Measurements from ENCODE around the gene METRNL.

Gene METRNL

DNA sequence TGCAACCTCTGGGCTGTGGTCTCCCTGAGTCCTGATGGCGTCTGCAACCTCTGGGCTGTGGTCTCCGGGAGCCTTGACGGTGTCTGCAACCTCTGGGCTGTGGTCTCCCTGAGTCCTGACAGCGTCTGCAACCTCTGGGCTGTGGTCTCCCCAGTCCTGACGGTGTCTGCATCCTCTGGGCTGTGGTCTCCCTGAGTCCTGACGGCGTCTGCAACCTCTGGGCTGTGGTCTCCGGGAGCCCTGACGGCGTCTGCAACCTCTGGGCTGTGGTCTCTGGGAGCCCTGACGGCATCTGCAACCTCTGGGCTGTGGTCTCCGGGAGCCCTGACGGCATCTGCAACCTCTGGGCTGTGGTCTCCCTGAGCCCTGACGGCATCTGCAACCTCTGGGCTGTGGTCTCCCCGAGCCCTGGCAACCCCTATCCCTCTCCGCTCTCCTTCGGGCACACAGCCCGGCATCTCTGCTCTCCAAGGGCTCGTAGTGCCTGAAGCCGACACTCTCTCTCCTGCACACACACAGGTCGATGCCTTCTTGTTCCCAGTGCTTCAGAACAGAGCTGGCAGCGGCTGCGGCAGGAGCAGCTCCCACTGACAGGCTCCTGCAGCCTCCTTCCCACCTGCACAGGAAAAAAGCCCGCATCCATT is 45.6 kb downstream of the METRNL start:
- no peak for DNase-seq
- Histone ChIP-seq H4K20me1 (ENCODE audit: insufficient read depth, low read length) (no peaks in the 10 kb centered on the region), H3F3A (ENCODE audit: insufficient read depth, low read length) (0 out of 2 replicates have a peak, but pooled peaks cover 5% of the 10 kb centered on the region), H3K4me2 (ENCODE audit: low read depth, low read length) (peak overlapping the region; percentile 34; the same call in 1 of the 2 replicates), H3K9me2 (replicated peaks; ENCODE audit: insufficient read depth, low read length) (no peaks in the 10 kb centered on the region), H2AFZ (ENCODE audit: low read length) (no peak overlapping the region), H3K27me3 (replicated peaks; ENCODE audit: insufficient read depth, low read length) (peaks cover 81% of the 10 kb centered on the region), H3K79me2 (ENCODE audit: low read length) (no peaks in the 10 kb centered on the region), H3K27ac (ENCODE audit: low read length) (no peak overlapping the region), H3K9ac (ENCODE audit: low read length) (peak overlapping the region; percentile 15; the same call in 1 of the 2 replicates), H3K36me3 (replicated peaks; ENCODE audit: insufficient read depth, low read length) (no peaks in the 10 kb centered on the region), H3K4me1 (ENCODE audit: low read length) (0 out of 2 replicates have a peak, but pooled peaks cover 5% of the 10 kb centered on the region), H3K4me3 (ENCODE audit: low read length) (no peak overlapping the region), H3K9me3 (replicated peaks; ENCODE audit: insufficient read depth, low read length) (no peaks in the 10 kb centered on the region)
- TF ChIP-seq EZH2 (optimal IDR thresholded peaks at IDR 0.05; ENCODE audit: low read depth, low read length) (no peak), EZH2phosphoT487 (IDR thresholded peaks at IDR 0.05; ENCODE audit: low read length) (no peak)
- TF ChIP-seq, protein P1, sequence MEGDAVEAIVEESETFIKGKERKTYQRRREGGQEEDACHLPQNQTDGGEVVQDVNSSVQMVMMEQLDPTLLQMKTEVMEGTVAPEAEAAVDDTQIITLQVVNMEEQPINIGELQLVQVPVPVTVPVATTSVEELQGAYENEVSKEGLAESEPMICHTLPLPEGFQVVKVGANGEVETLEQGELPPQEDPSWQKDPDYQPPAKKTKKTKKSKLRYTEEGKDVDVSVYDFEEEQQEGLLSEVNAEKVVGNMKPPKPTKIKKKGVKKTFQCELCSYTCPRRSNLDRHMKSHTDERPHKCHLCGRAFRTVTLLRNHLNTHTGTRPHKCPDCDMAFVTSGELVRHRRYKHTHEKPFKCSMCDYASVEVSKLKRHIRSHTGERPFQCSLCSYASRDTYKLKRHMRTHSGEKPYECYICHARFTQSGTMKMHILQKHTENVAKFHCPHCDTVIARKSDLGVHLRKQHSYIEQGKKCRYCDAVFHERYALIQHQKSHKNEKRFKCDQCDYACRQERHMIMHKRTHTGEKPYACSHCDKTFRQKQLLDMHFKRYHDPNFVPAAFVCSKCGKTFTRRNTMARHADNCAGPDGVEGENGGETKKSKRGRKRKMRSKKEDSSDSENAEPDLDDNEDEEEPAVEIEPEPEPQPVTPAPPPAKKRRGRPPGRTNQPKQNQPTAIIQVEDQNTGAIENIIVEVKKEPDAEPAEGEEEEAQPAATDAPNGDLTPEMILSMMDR (IDR thresholded peaks at IDR 0.05; ENCODE audit: low read length): no peak

DNA sequence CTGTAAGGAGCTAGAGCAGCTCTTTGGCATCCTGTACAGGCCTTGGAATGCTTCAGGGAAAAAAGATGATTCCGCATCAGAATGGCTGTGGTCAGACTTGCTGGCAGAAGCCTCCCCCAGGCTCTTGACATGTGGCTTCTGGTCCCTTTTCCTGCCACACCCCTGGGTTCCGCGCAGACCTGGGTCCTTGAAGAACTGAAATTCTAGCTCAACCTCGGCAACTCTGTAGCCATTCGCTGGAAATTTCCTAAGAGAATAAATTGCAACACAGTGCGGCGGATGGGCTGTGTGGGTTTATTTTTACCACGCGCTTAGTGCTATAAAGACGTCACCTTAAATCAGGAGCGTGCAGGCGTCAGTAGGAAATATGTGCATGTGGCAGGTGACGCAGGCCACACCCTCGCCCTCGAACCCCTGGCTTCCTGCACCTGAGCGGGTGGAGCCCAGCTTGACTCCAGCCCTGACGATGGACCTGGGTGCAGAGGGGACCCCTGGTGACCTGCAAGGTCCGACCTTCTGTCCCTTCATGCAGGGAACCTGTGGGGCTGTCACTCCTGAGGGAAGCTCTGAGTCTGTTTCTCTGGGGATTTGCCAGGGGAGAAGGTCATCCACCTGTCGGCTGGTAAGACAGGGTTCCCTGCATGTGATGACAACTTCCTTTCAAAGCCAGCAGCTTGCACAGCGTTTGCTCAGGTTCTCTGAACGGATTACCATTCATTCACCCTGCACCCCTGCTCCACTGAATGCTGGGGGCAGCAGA is 46.3 kb downstream of the METRNL start:
- Histone ChIP-seq H2AFZ (ENCODE audit: low read length) (no peak overlapping the region), H3K4me2 (ENCODE audit: low read depth, low read length) (peak overlapping the region; percentile 34; the same call in 1 of the 2 replicates), H4K20me1 (ENCODE audit: insufficient read depth, low read length) (no peaks in the 10 kb centered on the region), H3K79me2 (ENCODE audit: low read length) (no peaks in the 10 kb centered on the region), H3F3A (ENCODE audit: insufficient read depth, low read length) (no peaks in the 10 kb centered on the region), H3K36me3 (replicated peaks; ENCODE audit: insufficient read depth, low read length) (no peaks in the 10 kb centered on the region), H3K9me3 (replicated peaks; ENCODE audit: insufficient read depth, low read length) (no peaks in the 10 kb centered on the region), H3K4me3 (ENCODE audit: low read length) (no peak overlapping the region), H3K4me1 (ENCODE audit: low read length) (0 out of 2 replicates have a peak, but pooled peaks cover 5% of the 10 kb centered on the region), H3K9me2 (replicated peaks; ENCODE audit: insufficient read depth, low read length) (no peaks in the 10 kb centered on the region), H3K27ac (ENCODE audit: low read length) (no peak overlapping the region), H3K9ac (ENCODE audit: low read length) (peak overlapping the region; percentile 15; the same call in 1 of the 2 replicates), H3K27me3 (replicated peaks; ENCODE audit: insufficient read depth, low read length) (peaks cover 86% of the 10 kb centered on the region)
- no peak for DNase-seq
- no peak for TF ChIP-seq EZH2phosphoT487 (IDR thresholded peaks at IDR 0.05; ENCODE audit: low read length)
- TF ChIP-seq EZH2 (optimal IDR thresholded peaks at IDR 0.05; ENCODE audit: low read depth, low read length): no peak
- TF ChIP-seq, protein P1 (IDR thresholded peaks at IDR 0.05; ENCODE audit: low read length): no peak

DNA sequence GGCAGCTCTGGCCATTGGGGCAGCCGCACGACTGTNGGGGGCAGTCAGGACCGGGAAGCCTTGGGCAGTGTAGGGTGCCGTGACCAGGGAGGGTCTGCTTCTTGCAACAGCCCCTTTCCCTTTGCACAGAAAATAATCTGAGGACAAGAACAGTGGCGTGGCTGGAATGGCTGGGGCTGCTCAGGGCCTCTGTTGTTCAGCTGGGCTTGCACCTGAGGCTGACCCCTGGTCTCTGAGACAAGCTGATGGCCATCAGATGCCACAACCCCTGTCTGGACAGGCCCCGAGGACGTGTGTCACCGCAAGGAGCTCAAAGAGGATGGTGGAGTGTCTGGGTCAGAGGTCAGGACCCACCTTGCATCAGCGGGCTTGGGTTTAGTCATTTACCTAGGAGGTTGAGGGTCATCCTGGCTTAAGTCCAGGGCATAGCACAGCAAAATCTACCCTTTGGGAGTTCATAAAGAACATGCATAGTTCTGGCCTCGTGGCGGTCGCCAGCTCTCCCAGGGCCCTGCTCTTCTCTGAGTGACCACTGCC is 46.9 kb downstream of the METRNL start:
- Histone ChIP-seq H2AFZ (ENCODE audit: low read length) (no peak overlapping the region), H3K9me2 (replicated peaks; ENCODE audit: insufficient read depth, low read length) (no peaks in the 10 kb centered on the region), H3K36me3 (replicated peaks; ENCODE audit: insufficient read depth, low read length) (no peaks in the 10 kb centered on the region), H3K9ac (ENCODE audit: low read length) (no peak overlapping the region), H3K4me1 (ENCODE audit: low read length) (0 out of 2 replicates have a peak, but pooled peaks cover 5% of the 10 kb centered on the region), H3K4me2 (ENCODE audit: low read depth, low read length) (no peak overlapping the region), H3K9me3 (replicated peaks; ENCODE audit: insufficient read depth, low read length) (no peaks in the 10 kb centered on the region), H3K79me2 (ENCODE audit: low read length) (no peaks in the 10 kb centered on the region), H3F3A (ENCODE audit: insufficient read depth, low read length) (no peaks in the 10 kb centered on the region), H3K27me3 (replicated peaks; ENCODE audit: insufficient read depth, low read length) (peaks cover 93% of the 10 kb centered on the region), H3K27ac (ENCODE audit: low read length) (no peak overlapping the region), H4K20me1 (ENCODE audit: insufficient read depth, low read length) (no peaks in the 10 kb centered on the region), H3K4me3 (ENCODE audit: low read length) (no peak overlapping the region)
- no peak for DNase-seq
- TF ChIP-seq EZH2 (optimal IDR thresholded peaks at IDR 0.05; ENCODE audit: low read depth, low read length) (no peak), EZH2phosphoT487 (IDR thresholded peaks at IDR 0.05; ENCODE audit: low read length) (no peak)
- TF ChIP-seq, protein P1 (IDR thresholded peaks at IDR 0.05; ENCODE audit: low read length): no peak

Measured in MM.1S (cell line).